Stimulated activated naive CD8-positive, alpha-beta T cell treated with anti-CD3 and anti-CD28 coated beads, Interleukin-15, Interleukin-2, amounts not matched to agents 100 ng/mL and 50 ng/mL, for 24 hours (primary cell): ENCODE data around the gene ANKRD33.

ENCODE experiments used
- H3K27ac Mint-ChIP-seq: one replicate; pipeline ENCODE4 v1.8.0; 2021; ENCODE audit warnings: mild to moderate bottlenecking, mixed read lengths
- H3K27me3 Mint-ChIP-seq: one replicate; pipeline ENCODE4 v1.8.0; 2021; ENCODE audit warnings: mixed read lengths
- H3K36me3 Mint-ChIP-seq: one replicate; pipeline ENCODE4 v1.8.0; 2021; ENCODE audit warnings: low read depth, mixed read lengths
- H3K4me1 Mint-ChIP-seq: one replicate; pipeline ENCODE4 v1.8.0; 2021; ENCODE audit warnings: low read depth, mixed read lengths
- H3K4me3 Mint-ChIP-seq: one replicate; pipeline ENCODE4 v1.8.0; 2021; ENCODE audit warnings: mild to moderate bottlenecking, mixed read lengths
- H3K9me3 Mint-ChIP-seq: one replicate; pipeline ENCODE4 v1.8.0; 2021; ENCODE audit warnings: mixed read lengths

ANKRD33 gene, protein sequence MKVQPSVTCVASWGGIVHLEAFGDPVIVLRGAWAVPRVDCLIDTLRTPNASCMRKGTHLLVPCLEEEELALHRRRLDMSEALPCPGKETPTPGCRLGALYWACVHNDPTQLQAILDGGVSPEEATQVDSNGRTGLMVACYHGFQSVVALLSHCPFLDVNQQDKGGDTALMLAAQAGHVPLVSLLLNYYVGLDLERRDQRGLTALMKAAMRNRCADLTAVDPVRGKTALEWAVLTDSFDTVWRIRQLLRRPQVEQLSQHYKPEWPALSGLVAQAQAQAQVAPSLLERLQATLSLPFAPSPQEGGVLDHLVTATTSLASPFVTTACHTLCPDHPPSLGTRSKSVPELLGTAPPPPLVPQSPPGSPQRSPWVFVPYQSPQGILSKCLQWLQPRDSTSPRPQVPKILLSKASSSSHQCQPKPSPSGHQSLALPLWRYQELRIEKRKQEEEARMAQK

DNA sequence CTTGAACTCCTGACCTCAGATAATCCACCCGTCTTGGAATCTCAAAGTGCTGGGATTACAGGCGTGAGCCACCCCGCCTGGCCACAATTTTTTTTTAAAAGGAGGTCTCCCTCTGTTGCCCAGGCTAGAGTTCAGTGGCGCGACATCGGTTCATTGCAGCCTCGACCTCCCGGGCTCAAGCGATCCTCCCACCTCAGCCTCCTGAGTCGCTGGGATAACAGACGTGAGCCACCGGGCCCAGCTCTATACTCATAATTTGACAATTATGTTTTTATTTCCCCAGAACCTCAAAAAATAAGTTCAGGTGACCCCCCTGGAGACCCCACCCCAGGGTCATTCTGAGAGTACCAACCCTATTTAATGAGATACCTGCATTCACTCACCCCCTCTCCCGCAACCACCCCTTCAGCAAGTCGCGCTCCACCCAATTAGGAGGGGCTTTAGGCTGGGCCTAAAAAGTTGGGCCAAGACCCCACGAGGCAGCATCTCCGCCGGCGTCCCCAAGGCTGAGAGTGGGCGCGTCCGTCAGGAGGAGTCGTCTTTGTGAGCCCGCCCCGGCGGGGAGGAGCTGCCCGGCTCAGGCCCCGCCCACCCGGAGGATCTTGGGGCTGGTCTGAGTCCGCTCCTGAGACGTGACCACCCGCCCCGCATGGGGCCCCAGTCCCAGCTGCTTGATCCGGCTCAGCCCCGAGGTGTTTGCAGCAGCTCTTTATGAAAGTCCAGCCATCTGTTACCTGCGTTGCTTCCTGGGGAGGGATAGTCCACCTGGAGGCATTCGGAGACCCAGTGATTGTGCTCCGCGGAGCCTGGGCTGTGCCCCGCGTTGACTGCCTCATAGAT is at the start of gene ANKRD33:
Gene ANKRD33 (plus strand): TSS at position 628 of the 840 bp plus-strand sequence. CDS start 84 bp downstream, at position 712.
- H3K4me1 Mint-ChIP-seq = peaks cover 13% of the 10 kb centered on the region
- H3K36me3 Mint-ChIP-seq = no peaks in the 10 kb centered on the region
- H3K27me3 Mint-ChIP-seq = no peaks in the 10 kb centered on the region
- no peak within 1 kb of the TSS for H3K27ac Mint-ChIP-seq
- H3K9me3 Mint-ChIP-seq = peaks cover 5% of the 10 kb centered on the region
- no peak within 1 kb of the TSS for H3K4me3 Mint-ChIP-seq

DNA sequence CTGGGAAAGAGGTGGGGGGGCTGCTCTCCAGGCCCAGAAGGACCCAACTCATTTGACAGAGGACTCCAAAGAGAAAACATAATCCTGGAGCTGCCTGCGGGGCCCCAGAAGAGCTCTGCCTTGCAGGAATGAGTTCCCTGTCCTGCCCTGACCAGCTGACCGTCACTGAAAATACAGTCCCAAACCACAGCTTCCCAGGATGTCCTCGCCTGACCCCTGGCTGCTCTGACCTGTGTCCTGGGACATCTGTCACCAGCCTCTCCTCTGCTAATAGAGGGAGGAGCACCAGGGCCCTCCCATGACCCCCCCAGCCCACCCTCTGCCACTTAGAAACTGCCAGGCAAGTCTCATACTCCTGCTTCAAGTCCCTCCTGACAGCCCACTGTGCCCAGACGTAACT is 49.1 kb upstream of the ANKRD33 start:
- Mint-ChIP-seq H3K9me3 (no peaks in the 10 kb centered on the region), H3K4me3 (no peak overlapping the region), H3K27ac (no peak overlapping the region), H3K36me3 (no peaks in the 10 kb centered on the region), H3K27me3 (peaks cover 35% of the 10 kb centered on the region), H3K4me1 (no peaks in the 10 kb centered on the region)

GRCh38 chr12:51839310-51839947 is 48.5 kb upstream of the ANKRD33 start:
- no peaks in the 10 kb centered on the region for H3K9me3 Mint-ChIP-seq
- H3K36me3 Mint-ChIP-seq = no peaks in the 10 kb centered on the region
- peaks cover 39% of the 10 kb centered on the region for H3K27me3 Mint-ChIP-seq
- no peak overlapping the region for H3K4me3 Mint-ChIP-seq
- H3K27ac Mint-ChIP-seq = no peak overlapping the region
- H3K4me1 Mint-ChIP-seq = no peaks in the 10 kb centered on the region

- Mint-ChIP-seq H3K4me3 (no peak overlapping the region), H3K9me3 (no peaks in the 10 kb centered on the region), H3K4me1 (peaks cover 1% of the 10 kb centered on the region), H3K27ac (no peak overlapping the region), H3K36me3 (no peaks in the 10 kb centered on the region), H3K27me3 (peaks cover 51% of the 10 kb centered on the region)
Measured at GRCh38 chr12:51840966-51841365, 46.9 kb upstream of the ANKRD33 start.

DNA sequence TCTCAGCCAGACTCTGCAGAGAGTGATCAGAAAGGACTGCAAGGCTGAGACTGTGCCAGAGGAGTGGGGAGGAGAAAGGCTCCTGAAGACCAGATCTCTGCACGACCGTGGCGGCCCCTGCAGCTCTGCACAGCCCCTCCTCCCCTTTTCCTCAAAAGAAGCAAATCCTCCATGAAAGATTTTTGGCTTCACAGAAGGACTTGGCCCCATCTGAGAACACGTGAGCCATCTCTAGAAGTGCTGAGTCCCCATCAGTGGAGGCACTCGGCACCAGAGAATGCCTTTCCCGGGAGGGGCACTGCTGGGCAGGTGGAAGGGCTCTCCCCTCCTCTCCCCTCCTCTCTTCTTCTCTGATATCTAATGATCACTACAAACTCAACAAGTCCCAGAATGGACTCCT is 46.2 kb upstream of the ANKRD33 start:
- Mint-ChIP-seq H3K36me3 (no peaks in the 10 kb centered on the region), H3K27ac (no peak overlapping the region), H3K27me3 (peaks cover 55% of the 10 kb centered on the region), H3K4me3 (no peak overlapping the region), H3K4me1 (peaks cover 6% of the 10 kb centered on the region), H3K9me3 (no peaks in the 10 kb centered on the region)

- no peaks in the 10 kb centered on the region for H3K36me3 Mint-ChIP-seq
- no peak overlapping the region for H3K27ac Mint-ChIP-seq
- peaks cover 8% of the 10 kb centered on the region for H3K4me1 Mint-ChIP-seq
- H3K4me3 Mint-ChIP-seq = no peak overlapping the region
- no peaks in the 10 kb centered on the region for H3K9me3 Mint-ChIP-seq
- H3K27me3 Mint-ChIP-seq = peaks cover 45% of the 10 kb centered on the region
Measured at GRCh38 chr12:51844854-51845253, 43.0 kb upstream of the ANKRD33 start.

- H3K9me3 Mint-ChIP-seq = no peaks in the 10 kb centered on the region
- H3K4me3 Mint-ChIP-seq = no peak overlapping the region
- no peak overlapping the region for H3K27ac Mint-ChIP-seq
- H3K36me3 Mint-ChIP-seq = no peaks in the 10 kb centered on the region
- peaks cover 8% of the 10 kb centered on the region for H3K4me1 Mint-ChIP-seq
- peaks cover 40% of the 10 kb centered on the region for H3K27me3 Mint-ChIP-seq
Measured at GRCh38 chr12:51845482-51845881, 42.4 kb upstream of the ANKRD33 start.

DNA sequence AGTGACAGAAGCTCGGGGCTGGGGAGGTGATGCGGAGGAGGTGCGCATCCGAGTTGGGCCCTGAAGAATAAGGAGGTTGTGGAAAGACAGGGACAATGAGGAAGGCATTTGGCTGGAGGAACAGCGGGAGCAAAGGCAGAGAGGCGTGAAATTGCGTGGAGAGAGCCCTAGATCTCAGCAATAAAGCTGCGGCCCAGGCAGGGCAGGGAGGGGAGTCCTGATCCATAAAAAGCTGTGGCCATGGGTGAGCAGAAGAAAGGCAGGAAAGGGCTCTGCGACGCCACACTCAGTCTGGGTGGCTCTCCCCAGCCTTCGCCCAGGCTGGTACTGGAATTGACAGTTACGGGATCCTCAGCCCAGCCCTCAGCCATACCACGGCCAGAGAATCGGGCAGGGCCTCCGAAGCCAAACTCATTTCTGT is 41.6 kb upstream of the ANKRD33 start:
- Mint-ChIP-seq H3K4me1 (peaks cover 11% of the 10 kb centered on the region), H3K27me3 (peaks cover 41% of the 10 kb centered on the region), H3K27ac (no peak overlapping the region), H3K9me3 (no peaks in the 10 kb centered on the region), H3K36me3 (no peaks in the 10 kb centered on the region), H3K4me3 (peak overlapping the region; percentile 77)

GRCh38 chr12:51846911-51847642 is 40.8 kb upstream of the ANKRD33 start:
- Mint-ChIP-seq H3K4me1 (peaks cover 14% of the 10 kb centered on the region), H3K4me3 (peak overlapping the region; percentile 77), H3K9me3 (no peaks in the 10 kb centered on the region), H3K27ac (no peak overlapping the region), H3K36me3 (no peaks in the 10 kb centered on the region), H3K27me3 (peaks cover 36% of the 10 kb centered on the region)

GRCh38 chr12:51847643-51848325 is 40.1 kb upstream of the ANKRD33 start:
- H3K9me3 Mint-ChIP-seq = no peaks in the 10 kb centered on the region
- no peak overlapping the region for H3K27ac Mint-ChIP-seq
- H3K4me3 Mint-ChIP-seq = peak overlapping the region; percentile 30
- H3K36me3 Mint-ChIP-seq = no peaks in the 10 kb centered on the region
- H3K27me3 Mint-ChIP-seq = peaks cover 39% of the 10 kb centered on the region
- peaks cover 14% of the 10 kb centered on the region for H3K4me1 Mint-ChIP-seq

GRCh38 chr12:51848326-51848727 is 39.6 kb upstream of the ANKRD33 start, which contains the start of gene FIGNL2:
Gene FIGNL2, minus strand, starts transcription at chr12:51848718. Its CDS starts 26,305 bp downstream, at chr12:51822413.
- no peaks in the 10 kb centered on the region for H3K36me3 Mint-ChIP-seq
- H3K4me3 Mint-ChIP-seq = peak within 1 kb of the TSS; percentile 30
- H3K9me3 Mint-ChIP-seq = no peaks in the 10 kb centered on the region
- peaks cover 14% of the 10 kb centered on the region for H3K4me1 Mint-ChIP-seq
- H3K27ac Mint-ChIP-seq = no peak within 1 kb of the TSS
- peaks cover 43% of the 10 kb centered on the region for H3K27me3 Mint-ChIP-seq

- H3K27me3 Mint-ChIP-seq = peaks cover 36% of the 10 kb centered on the region
- H3K36me3 Mint-ChIP-seq = no peaks in the 10 kb centered on the region
- no peaks in the 10 kb centered on the region for H3K9me3 Mint-ChIP-seq
- no peak overlapping the region for H3K27ac Mint-ChIP-seq
- no peak overlapping the region for H3K4me3 Mint-ChIP-seq
- H3K4me1 Mint-ChIP-seq = peaks cover 14% of the 10 kb centered on the region
Measured at GRCh38 chr12:51848841-51849735, 38.8 kb upstream of the ANKRD33 start.
